H9 (cell line): ENCODE data around the gene CST4. TPM values are rescaled to one million over a fixed set of nuclear protein-coding genes. Genes with fewer than 3 reads are reported as not detected.

Experiments
- total RNA-seq: library from RNA; stranded (reverse); gene quantifications from 2 replicates; pipeline ENCODE4 v1.2.1, GENCODE V29; 2021

The CST4 gene
- total RNA-seq, 1 experiment from 2014 or later = not detected

Other genes with a start within 250 kb of the CST4 start
- not detected in 2 replicates for gene CSTL1, start 249.4 kb downstream of the CST4 start, total RNA-seq
- gene CST11, start 236.2 kb downstream of the CST4 start, total RNA-seq = not detected in 2 replicates
- not detected in 2 replicates for gene CST8, start 197.9 kb downstream of the CST4 start, total RNA-seq
- not detected in 2 replicates for gene CST9L, start 120.6 kb downstream of the CST4 start, total RNA-seq
- gene CST9, start 83.1 kb downstream of the CST4 start, total RNA-seq = not detected in 2 replicates
- 77.2 and 81.9 TPM in 2 replicates for gene CST3, start 51.1 kb downstream of the CST4 start, total RNA-seq
- gene CST1, start 61.9 kb upstream of the CST4 start, total RNA-seq = 1.7 and 1.9 TPM in 2 replicates
- gene CST2, start 137.7 kb upstream of the CST4 start, total RNA-seq = not detected in 2 replicates
- gene CST5, start 190.7 kb upstream of the CST4 start, total RNA-seq = not detected in 2 replicates